ENCODE results near the gene BMERB1.
"Not testable (repeated sequence)": the region's sequence is repeated elsewhere in the genome, so short reads cannot be mapped to it uniquely, and the experiment has no call there.

The BMERB1 gene

DNA sequence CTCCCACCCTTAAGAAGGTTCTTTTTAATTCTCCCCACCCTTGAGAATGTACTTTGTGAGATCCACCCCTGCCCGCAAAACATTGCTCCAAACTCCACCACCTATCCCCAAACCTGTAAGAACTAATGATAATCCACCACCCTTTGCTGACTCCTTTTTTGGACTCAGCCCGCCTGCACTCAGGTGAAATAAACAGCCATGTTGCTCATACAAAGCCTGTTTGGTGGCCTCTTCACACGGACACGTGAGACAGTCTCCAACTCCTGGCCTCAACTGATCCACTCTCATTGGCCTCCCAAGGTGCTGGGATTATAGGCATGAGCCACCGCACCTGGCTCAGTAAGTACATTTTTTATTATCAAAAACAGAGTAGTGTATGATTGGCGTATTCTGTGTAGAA is 24.9 kb upstream of the BMERB1 start:
- H3K9me3 Mint-ChIP-seq, H3K4me1 Mint-ChIP-seq, H3K36me3 Mint-ChIP-seq, H3K27me3 Mint-ChIP-seq, H3K27ac Mint-ChIP-seq, ATAC-seq, H3K4me3 Mint-ChIP-seq: not testable (repeated sequence)

DNA sequence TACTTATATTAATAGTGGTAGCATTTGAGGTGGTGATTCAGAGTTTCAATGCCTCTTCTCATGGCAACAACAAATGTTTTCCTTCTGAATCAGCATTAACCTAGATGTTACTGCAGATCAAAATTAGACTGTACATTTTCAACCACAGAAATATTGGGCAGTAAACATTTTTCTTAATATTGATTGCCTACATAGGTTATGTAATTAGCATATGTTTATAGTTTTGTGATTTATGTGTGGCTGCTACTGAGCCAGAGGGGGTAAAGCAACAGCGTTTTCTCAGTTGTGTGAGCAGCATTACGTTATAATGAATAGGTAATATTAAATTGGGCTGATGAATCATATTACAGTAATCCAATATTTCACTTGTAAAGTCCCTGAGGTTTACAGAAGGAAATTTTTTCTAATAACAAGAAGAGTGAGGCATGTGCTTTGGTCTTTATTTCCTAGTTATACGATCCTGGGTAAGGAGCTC is 18.8 kb upstream of the BMERB1 start:
- no peak for ATAC-seq
- no peaks in the 10 kb centered on the region for H3K36me3 Mint-ChIP-seq
- H3K4me3 Mint-ChIP-seq: no peak overlapping the region
- no peaks in the 10 kb centered on the region for H3K4me1 Mint-ChIP-seq
- no peaks in the 10 kb centered on the region for H3K27me3 Mint-ChIP-seq
- H3K27ac Mint-ChIP-seq: no peak overlapping the region
- H3K9me3 Mint-ChIP-seq: no peaks in the 10 kb centered on the region

GRCh38 chr16:15417197-15417596 is 17.2 kb upstream of the BMERB1 start:
- no peaks in the 10 kb centered on the region for H3K27me3 Mint-ChIP-seq
- no peaks in the 10 kb centered on the region for H3K9me3 Mint-ChIP-seq
- no peaks in the 10 kb centered on the region for H3K4me1 Mint-ChIP-seq
- no peak for ATAC-seq
- no peak overlapping the region for H3K27ac Mint-ChIP-seq
- no peaks in the 10 kb centered on the region for H3K36me3 Mint-ChIP-seq
- no peak overlapping the region for H3K4me3 Mint-ChIP-seq

GRCh38 chr16:15418206-15418605 is 16.2 kb upstream of the BMERB1 start:
- ATAC-seq: no peak
- no peak overlapping the region for H3K27ac Mint-ChIP-seq

DNA sequence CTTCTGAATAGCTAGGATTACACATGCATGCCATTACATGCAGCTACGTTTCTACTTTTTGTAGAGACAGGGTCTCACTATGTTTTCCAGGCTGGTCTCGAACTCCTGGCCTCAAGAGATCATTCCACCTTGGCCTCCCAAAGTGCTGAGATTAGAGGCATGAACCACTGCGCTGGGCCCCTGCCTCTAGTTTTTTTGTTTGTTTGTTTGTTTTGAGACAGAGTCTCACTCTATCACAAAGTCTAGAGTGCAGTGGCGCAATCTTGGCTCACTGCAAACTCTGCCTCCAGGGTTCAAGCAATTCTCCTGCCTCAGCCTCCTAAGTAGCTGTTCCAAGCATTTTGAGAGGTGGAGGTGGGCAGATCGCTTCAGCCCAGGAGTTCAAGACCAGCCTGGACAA is 12.7 kb upstream of the BMERB1 start:
- H3K27me3 Mint-ChIP-seq: peaks cover 13% of the 10 kb centered on the region
- not testable (repeated sequence) for H3K9me3 Mint-ChIP-seq, H3K36me3 Mint-ChIP-seq, H3K4me3 Mint-ChIP-seq, ATAC-seq, H3K27ac Mint-ChIP-seq, H3K4me1 Mint-ChIP-seq

More at GRCh38 chr16:15418206-15418605, 16.2 kb upstream of the BMERB1 start:
- H3K36me3 Mint-ChIP-seq: no peaks in the 10 kb centered on the region
- no peak overlapping the region for H3K4me3 Mint-ChIP-seq
- H3K27me3 Mint-ChIP-seq: no peaks in the 10 kb centered on the region
- H3K4me1 Mint-ChIP-seq: no peaks in the 10 kb centered on the region
- H3K9me3 Mint-ChIP-seq: no peaks in the 10 kb centered on the region

- Mint-ChIP-seq H3K27me3 (peaks cover 14% of the 10 kb centered on the region), H3K4me3 (no peak overlapping the region), H3K4me1 (no peaks in the 10 kb centered on the region), H3K36me3 (no peaks in the 10 kb centered on the region), H3K9me3 (no peaks in the 10 kb centered on the region), H3K27ac (no peak overlapping the region)
- ATAC-seq: no peak
These were observed 12.2 kb upstream of the BMERB1 start for GRCh38 chr16:15422222-15422621.

DNA sequence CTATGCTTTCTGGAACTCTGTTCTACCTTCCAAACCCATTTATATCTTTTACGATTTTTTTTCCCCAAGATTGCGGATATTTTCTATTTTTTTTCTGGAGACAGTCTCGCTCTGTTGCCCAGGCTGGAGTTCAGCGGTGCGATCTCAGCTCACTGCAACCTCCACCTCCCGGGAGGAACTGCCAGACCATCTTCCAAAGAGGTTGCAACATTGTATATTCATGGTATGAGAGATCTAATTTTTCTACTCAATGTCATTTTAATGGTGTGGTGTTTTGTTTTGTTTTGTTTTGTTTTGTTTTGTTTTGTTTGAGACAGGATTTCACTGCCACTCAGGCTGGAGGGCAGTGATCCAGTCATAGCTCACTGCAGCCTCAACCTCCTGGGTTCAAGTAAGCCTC is 8.5 kb upstream of the BMERB1 start:
- no peak for ATAC-seq
- H3K27ac Mint-ChIP-seq: no peak overlapping the region
- no peaks in the 10 kb centered on the region for H3K9me3 Mint-ChIP-seq
- H3K36me3 Mint-ChIP-seq: no peaks in the 10 kb centered on the region
- H3K4me3 Mint-ChIP-seq: no peak overlapping the region
- H3K27me3 Mint-ChIP-seq: peaks cover 14% of the 10 kb centered on the region
- no peaks in the 10 kb centered on the region for H3K4me1 Mint-ChIP-seq

- no peaks in the 10 kb centered on the region for H3K9me3 Mint-ChIP-seq
- H3K36me3 Mint-ChIP-seq: no peaks in the 10 kb centered on the region
- H3K4me3 Mint-ChIP-seq: no peak overlapping the region
- H3K4me1 Mint-ChIP-seq: no peaks in the 10 kb centered on the region
- no peak for ATAC-seq
- peaks cover 14% of the 10 kb centered on the region for H3K27me3 Mint-ChIP-seq
- no peak overlapping the region for H3K27ac Mint-ChIP-seq
These were observed 7.6 kb upstream of the BMERB1 start for GRCh38 chr16:15426796-15427195.

- ATAC-seq: peak; percentile 53
- Mint-ChIP-seq H3K27me3 (peaks cover 14% of the 10 kb centered on the region), H3K4me3 (no peak overlapping the region), H3K27ac (no peak overlapping the region), H3K36me3 (no peaks in the 10 kb centered on the region), H3K9me3 (no peaks in the 10 kb centered on the region), H3K4me1 (no peaks in the 10 kb centered on the region)
These were observed 6.6 kb upstream of the BMERB1 start for GRCh38 chr16:15427648-15428239.

GRCh38 chr16:15430884-15431283 is 3.5 kb upstream of the BMERB1 start:
- peaks cover 20% of the 10 kb centered on the region for H3K4me1 Mint-ChIP-seq
- not testable (repeated sequence) for H3K27ac Mint-ChIP-seq, H3K9me3 Mint-ChIP-seq, ATAC-seq, H3K4me3 Mint-ChIP-seq, H3K36me3 Mint-ChIP-seq
- peaks cover 20% of the 10 kb centered on the region for H3K27me3 Mint-ChIP-seq

- Mint-ChIP-seq H3K4me1 (peaks cover 22% of the 10 kb centered on the region), H3K27ac (peak overlapping the region; percentile 49), H3K36me3 (no peaks in the 10 kb centered on the region), H3K9me3 (no peaks in the 10 kb centered on the region), H3K27me3 (peaks cover 11% of the 10 kb centered on the region), H3K4me3 (peak overlapping the region; percentile 94)
- ATAC-seq: no peak
These were observed 336 bp upstream of the BMERB1 start for GRCh38 chr16:15434079-15434424.

DNA sequence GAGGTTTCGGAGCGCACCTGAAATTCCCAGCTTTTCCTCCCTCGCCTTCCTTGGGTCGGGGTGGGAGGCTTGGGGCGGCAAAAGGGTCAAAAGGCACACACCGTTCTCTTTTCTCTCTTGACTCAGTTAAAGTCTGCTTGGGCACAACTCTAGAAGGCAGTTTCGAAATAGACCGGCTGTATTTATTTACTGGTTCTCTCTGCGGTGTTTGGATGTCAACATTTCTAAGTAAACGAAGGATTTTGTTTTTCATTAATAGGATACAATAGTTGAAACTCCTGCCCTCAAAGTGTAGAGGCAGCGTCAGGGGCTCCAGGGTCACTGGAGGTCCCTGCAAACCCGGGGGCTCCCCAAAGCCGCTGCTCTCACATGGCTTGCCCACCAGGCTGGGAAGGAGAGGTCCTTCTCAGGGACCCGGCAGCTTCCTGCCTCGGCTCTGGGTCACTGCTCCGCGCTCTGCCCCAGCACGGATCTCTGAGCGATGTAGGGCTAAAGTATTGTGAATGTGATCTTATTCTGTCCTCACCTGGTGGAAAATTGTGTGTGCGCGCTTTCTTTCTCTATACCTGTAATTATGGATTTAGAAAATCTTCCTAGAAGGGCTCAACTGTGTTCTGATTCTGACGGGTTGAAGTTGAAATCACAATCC is 952 bp downstream of the BMERB1 start:
- Mint-ChIP-seq H3K4me1 (peaks cover 22% of the 10 kb centered on the region), H3K27me3 (peaks cover 11% of the 10 kb centered on the region), H3K4me3 (peak overlapping the region; percentile 94), H3K9me3 (no peaks in the 10 kb centered on the region), H3K36me3 (no peaks in the 10 kb centered on the region), H3K27ac (peak overlapping the region; percentile 49)
- ATAC-seq: no peak

DNA sequence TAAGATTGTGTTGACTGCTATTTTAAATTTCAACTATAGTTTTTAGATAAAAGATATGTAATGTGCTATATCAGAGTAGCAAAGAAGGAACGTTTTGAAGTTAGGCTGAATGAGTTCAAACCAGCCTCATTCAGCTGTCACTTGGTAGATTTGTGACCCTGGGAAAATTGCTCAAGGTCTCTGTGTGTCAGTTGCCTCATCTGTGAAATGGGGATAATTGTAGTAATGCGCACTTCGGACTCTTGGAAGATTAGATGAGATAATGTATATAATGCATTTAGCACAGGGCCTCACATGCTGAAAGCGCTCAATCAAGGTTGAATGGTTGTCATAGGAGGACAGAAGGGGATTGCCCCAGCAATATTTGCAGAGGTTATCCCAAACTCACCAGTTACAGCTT is 4.7 kb downstream of the BMERB1 start:
- Mint-ChIP-seq H3K4me3 (no peak overlapping the region), H3K27ac (no peak overlapping the region), H3K4me1 (peaks cover 24% of the 10 kb centered on the region), H3K27me3 (peaks cover 5% of the 10 kb centered on the region), H3K9me3 (no peaks in the 10 kb centered on the region), H3K36me3 (no peaks in the 10 kb centered on the region)
- no peak for ATAC-seq

GRCh38 chr16:15439521-15439920 is 5.1 kb downstream of the BMERB1 start:
- Mint-ChIP-seq H3K4me3 (no peak overlapping the region), H3K4me1 (peaks cover 19% of the 10 kb centered on the region)

GRCh38 chr16:15440852-15441251 is 6.5 kb downstream of the BMERB1 start:
- no peak overlapping the region for H3K4me3 Mint-ChIP-seq
- H3K27me3 Mint-ChIP-seq: no peaks in the 10 kb centered on the region
- peaks cover 9% of the 10 kb centered on the region for H3K36me3 Mint-ChIP-seq
- H3K9me3 Mint-ChIP-seq: peaks cover 4% of the 10 kb centered on the region
- H3K4me1 Mint-ChIP-seq: peaks cover 9% of the 10 kb centered on the region
- H3K27ac Mint-ChIP-seq: no peak overlapping the region
- no peak for ATAC-seq

More at GRCh38 chr16:15439521-15439920, 5.1 kb downstream of the BMERB1 start:
- no peaks in the 10 kb centered on the region for H3K9me3 Mint-ChIP-seq
- H3K36me3 Mint-ChIP-seq: no peaks in the 10 kb centered on the region
- ATAC-seq: no peak
- no peak overlapping the region for H3K27ac Mint-ChIP-seq
- peaks cover under 1% of the 10 kb centered on the region for H3K27me3 Mint-ChIP-seq

DNA sequence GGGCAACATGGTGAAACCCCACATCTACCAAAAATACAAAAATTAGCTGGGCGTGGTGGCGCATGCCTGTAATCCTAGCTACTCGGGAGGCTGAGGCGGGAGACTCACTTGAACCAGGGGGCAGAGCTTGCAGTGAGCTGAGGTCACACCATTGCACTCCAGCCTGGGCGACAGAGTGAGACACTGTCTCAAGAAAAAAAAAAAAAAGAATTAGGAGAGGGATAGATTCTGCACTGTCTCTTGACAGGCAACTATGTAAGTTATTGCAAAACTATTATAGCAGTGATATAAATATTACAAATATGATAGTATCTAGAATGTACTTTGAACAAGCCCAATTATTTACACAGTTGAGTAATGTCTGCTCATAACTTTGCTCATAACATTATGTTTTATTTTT is 7.8 kb downstream of the BMERB1 start:
- not testable (repeated sequence) for H3K4me3 Mint-ChIP-seq

More for the DNA sequence above, 7.8 kb downstream of the BMERB1 start:
- H3K36me3 Mint-ChIP-seq, ATAC-seq, H3K27ac Mint-ChIP-seq, H3K27me3 Mint-ChIP-seq, H3K4me1 Mint-ChIP-seq, H3K9me3 Mint-ChIP-seq: not testable (repeated sequence)
